Neural cell (in vitro differentiated cells): ENCODE measurements around the gene TTF1.

Experiments
- CTCF ChIP-seq: fragments of 450-650 bp; IDR thresholded peaks from 2 replicates; pipeline ENCODE4 v1.5.1; 2014; ENCODE audit warnings: antibody characterized with exemption, mild to moderate bottlenecking, moderate library complexity; ENCODE audit not compliant: poor library complexity, severe bottlenecking
- EP300 ChIP-seq: fragments of 450-650 bp; conservative IDR thresholded peaks from 2 replicates; pipeline ENCODE4 v1.6.1; 2014; ENCODE audit warnings: antibody characterized with exemption, mild to moderate bottlenecking, moderate library complexity; ENCODE audit not compliant: poor library complexity, severe bottlenecking
- EZH2 ChIP-seq: fragments of 200-600, 300-800 bp; shearing (Covaris generic), sonication (generic); IDR thresholded peaks from 2 replicates; pipeline ENCODE4 v1.6.1; 2014; ENCODE audit warnings: antibody characterized with exemption, low read length, borderline replicate concordance, mild to moderate bottlenecking; ENCODE audit not compliant: insufficient read depth, poor library complexity, severe bottlenecking
- REST ChIP-seq: IDR thresholded peaks from 2 replicates; pipeline ENCODE4 v1.6.1; 2012; ENCODE audit warnings: borderline replicate concordance
- TAF1 ChIP-seq: IDR thresholded peaks from 2 replicates; pipeline ENCODE4 v1.6.1; 2012; ENCODE audit warnings: low read depth

- TF ChIP-seq CTCF (no peak), TAF1 (no peak), REST (no peak), EP300 (no peak), EZH2 (no peak)
These were observed 78.1 kb downstream of the TTF1 start for GRCh38 chr9:132328580-132328979.
